GM19238 (cell line): ENCODE results near the gene FSD1.

Experiments
- DNase-seq: peaks from one replicate; pipeline ENCODE4 v3.0.0; 2011; ENCODE audit warnings: low spot score; ENCODE audit not compliant: insufficient read length

Gene FSD1

DNA sequence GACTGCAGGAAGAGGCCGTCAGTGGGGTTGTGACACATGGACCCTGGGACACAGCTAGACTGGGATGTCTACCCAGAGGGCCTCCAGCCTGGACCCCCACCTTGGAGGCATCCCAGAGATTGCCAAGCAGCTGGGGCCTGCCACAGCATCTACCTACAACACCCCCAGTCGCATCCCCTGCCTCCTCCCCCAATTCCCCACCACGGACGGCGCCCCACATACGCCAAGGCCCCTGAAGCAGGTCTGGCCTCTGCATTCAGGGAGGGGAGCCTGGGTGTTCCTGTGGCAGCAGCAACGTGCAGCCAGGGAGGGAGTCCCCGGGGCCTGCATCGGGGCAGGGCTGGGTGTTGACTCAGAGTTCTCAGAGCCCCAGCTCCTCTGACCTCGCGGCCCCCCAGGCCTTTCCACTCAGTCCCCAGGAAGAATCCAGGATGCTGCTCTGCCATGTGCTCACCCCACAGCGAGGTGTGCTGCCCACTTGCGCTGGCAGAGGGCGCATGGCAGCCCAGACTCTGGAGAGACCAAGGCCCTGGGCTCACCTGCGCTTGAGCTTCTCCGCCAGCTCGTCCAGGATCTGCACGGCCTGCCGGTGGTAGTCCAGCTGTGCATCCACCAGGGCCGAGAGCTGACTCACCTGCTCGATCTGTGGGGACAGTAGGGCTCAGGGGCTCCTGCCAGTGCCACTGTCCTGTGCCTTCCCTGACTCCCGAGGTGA, 58.6 kb downstream of the FSD1 start:
- DNase-seq, result no peak

DNA sequence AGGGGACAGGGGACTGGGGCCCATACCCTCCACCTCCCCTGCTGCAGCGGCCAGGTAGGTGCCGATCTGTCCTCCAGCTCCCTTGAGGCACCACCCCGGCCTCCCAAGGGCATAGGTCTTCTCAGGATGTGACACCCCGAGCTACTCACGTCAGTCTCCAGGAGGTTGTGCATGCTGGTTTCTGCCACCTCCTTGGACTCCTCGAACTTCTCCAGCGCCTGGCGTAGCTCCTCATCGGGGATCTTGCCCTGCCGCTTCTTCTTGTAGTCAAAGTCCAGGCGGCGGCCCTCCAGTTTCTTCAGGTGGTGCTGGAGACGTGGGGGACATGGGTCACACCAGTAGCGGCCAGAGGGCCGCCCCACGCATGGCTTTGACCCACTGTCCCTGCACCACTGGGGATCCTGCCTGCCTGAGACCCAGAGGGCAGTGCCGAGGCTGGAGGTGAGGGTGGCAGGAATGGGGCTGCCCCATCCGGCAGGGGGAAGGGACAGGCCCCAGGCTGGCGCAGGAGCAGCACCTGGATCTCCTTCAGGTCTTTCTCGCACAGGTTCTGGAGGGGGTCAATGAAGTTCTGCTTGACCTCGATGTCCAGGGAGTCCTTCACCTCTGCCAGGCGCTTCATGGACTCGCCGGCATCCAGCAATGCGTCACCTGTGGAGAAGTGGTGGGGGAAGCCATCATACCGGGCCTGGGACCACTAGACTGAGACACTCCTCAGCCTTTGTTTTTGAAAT, 59.3 kb downstream of the FSD1 start:
- no peak for DNase-seq

DNA sequence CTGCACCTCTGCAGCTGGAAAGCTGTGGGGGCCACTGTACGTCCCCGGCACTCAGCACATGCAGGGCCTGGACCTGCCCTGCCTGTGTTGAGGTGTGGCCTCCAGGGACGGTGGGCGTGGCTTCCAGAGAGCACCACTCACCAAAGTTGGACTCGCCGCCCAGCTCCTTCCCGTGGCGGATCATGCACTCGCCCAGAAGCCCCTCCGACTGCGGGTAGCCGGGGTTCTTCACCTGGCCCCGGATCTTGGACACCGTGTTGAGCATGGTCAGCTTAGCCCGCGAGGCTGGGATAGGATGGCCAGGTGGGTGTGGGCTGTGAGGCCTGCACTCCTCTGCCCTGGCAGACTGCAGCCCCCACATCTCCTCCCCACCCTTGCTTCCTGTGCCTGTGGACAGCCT, 60.9 kb downstream of the FSD1 start:
- no peak for DNase-seq

DNA sequence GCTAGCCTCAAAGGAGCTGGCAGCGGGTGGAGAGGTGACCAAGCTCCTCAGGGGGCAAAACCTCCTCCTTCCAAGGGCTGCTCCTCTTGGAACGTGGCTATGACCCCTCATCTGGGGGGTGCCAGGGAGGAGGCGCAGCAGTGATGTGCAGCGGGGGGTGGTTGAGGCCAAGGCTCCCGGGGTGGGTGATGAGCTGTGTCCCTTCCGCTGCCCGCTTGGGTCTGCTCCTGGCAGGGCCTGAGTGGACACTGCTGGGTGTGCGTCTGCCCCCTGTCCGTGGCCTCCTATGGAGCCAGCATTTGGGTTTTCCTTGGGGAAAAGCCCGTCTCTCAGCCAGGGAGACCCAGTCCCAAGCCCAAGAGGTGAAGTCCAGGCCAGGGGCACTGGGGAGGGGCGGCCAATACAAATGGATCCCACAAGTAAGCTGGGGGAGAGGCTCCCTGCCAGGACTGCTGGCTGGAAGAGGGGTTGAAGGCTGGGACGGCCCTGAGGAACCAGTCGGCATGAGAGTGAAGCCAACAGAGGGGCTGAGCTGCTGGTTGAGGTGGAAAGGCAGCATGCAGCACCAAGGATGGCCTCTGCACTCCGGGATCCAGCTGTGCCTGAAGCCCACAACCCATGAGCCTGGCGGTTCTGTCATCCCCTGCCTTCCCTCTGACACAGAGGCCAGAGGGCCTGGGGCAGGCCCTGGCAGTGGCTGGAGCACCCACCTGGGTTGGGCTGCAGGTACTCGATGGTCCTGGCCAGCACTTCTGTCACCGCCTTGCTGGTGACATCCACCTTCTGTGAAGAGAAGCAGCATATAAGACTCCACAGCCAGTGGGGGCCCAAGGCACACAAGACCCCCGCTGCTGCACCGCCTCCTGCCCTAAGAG, 61.6 kb downstream of the FSD1 start:
- no peak for DNase-seq

DNA sequence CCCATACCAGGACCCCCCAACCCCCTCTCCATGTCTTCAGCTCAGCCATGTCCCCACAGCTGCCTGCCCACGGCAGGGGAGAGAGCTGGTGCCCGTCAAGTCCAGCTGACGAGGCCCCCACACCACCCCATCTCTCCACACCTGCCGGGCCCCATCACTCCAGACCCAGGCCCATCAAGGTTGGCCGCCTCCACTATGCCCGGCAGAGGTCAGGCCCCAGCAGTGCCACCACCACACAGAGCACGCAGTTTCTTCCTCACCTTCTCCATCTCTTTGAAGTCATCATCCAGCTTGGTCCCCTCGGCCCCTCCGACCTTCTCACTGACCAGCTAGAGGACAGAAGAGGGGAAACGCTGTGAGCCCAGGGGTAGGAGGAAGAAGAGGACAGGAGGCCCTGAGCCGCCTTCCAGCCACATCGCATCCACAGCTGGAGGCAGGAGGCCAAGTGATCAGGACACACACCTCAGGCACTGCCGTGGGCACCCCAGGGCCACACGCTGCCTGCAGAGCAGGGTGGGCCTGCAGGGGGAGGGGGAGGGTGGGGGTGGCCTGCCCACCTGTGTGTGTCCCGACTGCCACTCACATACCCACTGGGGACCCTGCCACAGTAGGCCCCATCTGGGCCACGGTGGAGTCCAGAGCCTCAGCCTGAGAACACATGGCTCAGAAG, 62.4 kb downstream of the FSD1 start:
- no peak for DNase-seq

DNA sequence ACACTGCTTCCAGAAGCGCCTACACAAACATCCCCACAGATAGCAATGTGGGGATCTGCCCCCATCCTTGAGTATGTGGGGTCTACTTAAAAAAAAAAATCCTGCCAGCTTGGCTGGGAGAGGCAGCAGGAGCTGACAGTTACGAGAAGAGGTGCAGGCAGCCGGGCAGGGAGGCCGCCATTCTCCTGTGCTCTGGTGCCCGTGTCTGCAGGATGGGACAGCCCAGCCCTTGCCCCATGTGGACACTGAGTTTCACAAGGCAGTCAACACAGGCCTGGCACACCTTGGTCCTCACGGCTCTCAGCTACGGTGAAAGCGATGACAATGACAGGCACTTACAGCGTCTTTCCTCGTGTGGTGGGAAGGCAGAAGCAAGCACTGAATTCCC, 62.9 kb downstream of the FSD1 start:
- DNase-seq, result no peak

DNA sequence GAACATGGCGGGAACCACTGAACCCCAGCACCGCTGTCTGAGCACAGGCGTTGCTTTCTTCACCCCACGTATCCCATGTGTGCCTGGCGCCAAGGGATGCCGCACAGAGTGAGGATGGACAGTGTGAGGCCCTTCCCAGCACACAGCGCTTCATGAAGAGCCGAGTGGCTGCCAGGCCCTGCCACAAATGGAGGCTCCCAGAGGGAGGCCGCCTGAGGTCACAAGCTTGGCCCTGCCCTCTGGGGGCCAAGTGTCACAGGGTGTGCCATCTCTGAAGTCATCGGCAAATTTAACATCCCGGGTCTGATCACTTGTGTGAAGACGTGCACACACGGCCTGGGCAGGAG, 63.4 kb downstream of the FSD1 start:
- no peak for DNase-seq

DNA sequence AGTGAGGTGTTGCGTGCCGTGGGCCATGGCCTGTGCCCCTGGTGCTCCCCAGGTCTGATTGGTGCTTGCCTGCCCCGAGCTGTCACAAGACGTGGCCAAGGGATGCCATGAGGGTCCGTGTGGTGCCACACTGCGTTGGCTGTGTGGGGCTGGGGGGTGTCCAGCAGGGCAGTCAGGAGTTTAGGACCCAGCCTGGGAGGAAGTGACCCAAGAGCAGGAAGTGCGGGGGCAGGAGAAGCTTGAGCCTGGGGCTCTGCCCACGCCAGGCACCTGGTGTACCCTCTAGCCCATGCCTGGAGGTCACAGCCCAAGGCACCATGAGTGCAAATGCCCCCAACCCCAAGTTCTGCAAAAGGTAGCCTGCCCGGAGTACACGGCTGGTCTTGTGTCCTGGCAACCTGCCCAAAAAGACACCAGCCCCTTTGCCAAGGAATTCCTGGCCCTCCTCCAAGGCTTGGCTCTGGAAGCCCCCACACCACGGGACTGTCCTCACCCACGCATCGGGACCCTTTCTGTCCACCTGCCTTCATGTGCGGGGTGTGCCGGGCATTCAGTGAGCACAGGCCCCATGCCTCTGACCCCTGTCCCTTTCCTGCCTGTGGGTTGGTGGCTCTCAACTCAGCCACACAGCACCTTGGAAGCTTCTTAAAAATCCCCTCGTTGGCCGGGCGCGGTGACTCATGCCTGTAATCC, 63.9 kb downstream of the FSD1 start:
- DNase-seq, result no peak

DNA sequence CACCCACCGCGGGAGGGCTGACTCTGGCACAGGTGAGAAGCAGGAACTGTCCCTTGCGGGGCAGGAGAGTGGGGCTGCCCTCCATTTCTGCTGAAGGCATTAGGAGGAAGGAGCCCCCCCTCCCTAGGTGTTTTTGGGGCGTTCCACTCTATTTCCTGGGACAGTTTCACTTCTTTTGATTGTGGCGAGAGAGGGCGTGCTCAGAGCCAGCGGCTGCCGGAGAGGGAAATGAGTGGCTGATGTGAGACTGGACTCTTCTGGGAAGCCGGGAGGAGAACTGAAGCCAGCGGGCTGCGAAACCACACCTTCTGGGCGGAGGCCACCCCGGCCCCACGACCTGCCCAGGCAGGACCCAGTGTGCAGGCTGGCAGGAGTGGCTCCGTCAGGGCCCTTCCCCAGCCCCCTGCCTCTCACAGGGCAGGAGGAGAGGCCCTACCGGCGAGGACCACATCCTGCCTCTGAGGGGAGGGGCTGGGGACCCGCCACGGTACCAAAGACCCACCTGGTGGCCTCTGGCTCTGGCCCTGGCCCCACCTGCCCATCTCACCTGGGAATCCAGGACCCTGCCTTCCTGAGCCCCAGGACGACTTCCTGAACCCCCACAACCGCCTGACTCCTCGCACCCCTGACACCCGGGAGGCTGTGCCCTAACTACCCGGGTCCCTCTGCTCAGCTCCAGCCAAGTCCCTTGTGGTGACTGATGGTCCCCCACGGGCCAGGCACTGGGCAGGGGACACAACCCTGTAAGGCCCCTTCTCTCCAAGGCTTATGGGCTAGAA, 64.9 kb downstream of the FSD1 start:
- DNase-seq, result peak; percentile 65

DNA sequence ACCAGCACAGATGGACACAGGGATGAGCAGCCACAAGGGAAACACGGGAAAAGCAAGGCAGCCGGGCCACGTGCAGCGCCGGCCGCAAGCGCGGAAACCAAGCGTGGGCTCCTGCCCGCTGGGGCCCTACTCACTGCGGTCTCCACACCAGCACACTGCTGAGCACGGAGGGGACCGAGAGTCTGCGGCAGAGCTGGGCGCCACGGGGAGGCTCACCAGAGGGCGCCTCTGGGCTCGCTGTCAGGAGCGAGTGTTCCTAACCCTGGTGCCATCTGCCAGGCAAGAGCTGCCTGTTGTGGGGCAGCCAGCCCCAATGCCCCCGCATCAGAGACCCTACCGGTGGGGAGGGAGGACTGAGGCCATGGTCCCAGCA, 65.5 kb downstream of the FSD1 start:
- peak; percentile 48 for DNase-seq

DNA sequence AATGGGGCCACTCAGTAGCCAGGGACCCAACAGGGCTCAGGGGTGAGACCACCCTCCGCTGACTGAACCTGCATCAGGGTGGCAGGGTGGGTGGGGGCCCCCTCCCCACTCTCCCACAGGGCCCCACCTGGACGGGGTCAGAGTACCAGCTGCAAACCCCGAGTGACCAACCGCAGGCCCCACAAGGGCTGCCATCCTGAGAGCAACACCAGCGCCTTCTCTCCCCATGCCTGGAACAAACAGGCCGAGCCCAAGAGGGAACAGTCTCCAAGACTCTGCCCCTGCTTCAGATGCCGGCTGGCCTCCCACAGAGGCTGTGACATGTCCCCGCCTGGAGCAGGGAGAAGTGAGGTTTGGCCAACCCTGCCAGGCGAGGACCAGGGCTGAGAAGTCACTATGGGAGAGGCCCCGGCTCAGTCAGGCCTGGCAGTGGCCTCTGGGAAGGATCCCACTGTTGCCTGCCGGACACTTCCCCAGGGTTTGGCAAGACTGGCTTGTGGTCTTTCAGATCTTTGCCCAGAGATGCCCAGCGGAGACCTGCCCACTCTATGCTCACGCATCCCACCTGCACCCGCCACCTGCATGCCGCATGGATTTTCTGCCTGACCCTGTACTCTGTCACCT, 66.1 kb downstream of the FSD1 start:
- no peak for DNase-seq

DNA sequence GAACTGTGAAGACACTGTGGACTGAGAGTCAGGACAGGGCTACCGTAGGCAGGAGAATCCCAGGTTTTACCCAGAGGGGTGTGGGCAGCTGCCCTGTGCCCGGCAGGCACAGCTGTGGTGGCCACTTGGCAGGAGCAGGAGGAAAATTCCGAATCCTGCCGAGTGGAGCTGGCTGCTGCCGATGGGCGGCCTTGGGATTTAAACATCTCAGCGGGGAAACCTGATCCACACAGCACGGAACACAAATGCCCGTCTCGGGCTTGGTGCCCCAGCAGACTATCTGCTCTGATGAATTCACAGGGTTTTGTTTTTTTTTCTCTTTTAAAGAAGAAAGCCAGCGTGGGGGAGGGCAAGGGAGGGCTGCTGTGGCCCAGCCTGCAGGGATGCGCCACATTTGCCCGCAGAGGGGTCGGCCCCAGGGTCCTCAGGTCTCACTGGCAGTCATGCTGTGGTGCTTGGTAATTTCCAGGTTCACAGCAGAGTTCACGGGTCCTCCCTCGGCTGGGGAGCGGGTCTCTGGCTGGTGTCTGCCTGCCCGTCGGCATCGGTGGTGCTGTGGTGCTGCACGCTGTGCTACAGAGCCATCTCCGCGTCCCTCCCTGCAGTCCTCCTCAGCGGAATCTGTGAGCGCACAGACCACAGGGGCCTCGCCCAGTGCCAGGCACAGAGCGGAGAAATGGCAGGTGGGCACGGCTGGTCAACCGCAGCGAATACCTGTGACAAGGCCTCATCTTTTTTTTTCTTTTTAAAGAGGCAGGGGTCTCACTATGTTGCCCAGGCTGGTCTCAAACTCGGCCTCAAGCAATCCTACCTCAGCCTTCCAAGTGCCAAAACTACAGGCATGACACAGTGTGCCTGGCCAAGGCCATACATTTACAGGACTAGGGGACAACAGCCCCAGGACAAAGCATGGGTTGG, 67.1 kb downstream of the FSD1 start:
- no peak for DNase-seq

DNA sequence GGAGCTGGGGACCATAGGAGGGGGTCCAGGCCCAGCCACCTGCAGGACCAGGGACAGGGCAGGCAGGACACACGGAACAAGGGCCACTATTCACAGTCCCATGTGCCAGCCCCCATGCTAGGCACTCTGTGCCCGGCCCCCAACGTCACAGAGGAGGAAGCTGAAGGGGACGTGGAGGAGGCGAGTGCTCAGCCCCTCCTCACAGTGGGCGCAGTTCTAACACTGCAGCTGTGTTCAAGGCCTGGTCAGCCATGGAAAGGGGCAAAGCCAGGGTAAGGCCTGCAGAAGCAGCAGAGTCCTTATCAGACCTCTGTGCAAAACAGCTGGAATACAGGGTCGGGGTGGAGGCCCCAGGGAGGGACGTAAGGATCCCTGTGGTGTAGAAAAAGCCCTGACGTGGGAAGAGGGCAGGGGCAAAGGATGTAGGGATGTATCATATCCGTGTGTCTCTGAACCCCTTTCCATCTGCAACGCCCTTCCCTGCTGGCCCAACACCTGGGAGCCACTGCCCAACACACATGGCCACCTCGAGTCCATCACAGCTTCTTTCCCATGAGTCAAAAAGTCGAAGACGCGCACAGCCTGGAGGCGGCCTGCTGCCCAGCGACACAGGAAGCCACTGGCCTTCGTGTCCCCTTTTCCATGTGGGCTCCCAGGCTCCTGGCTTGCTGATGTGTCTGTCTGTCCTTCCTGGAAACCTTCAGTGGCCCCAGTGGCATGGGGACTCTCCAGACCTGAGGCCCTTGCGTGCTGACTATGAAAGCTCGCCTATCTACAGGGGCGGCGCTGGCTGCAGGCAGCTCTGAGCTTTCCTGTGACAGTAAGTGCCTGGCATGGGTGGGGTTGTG, 68.0 kb downstream of the FSD1 start:
- no peak for DNase-seq

DNA sequence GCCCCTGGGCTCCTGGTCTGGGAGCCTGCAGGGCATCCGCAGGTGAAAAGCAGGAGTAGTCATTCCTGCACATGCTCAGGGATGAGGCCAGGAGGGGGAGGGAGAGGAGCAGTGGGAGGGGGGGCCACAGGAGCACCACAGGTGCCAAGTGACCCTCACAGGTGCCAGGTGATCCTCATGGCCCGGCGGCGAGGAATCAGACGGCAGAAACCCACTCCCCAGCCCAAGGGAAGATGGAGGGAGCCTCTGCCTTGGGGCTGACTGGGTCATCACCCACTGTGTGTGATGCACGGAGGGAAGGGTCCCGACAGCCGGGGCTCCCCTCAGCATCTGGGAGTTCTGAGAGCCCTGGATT, 68.6 kb downstream of the FSD1 start:
- DNase-seq, result no peak
